OCI-LY7 (cell line): ENCODE measurements around the gene MARCHF11. TPM values are rescaled to one million over a fixed set of nuclear protein-coding genes. Genes with fewer than 3 reads are reported as not detected.

ENCODE experiments used
- Bru-seq: library from RNA; stranded (reverse); fragments of 400-500 nt; gene quantifications from one replicate; lab custom pipeline; 2021; lab: Mats Ljungman, UMichigan
- BruChase-seq, 2 experiments: library from RNA; stranded (reverse); fragments of 400-500 nt; gene quantifications; one replicate each; lab custom pipeline; 2021; lab: Mats Ljungman, UMichigan
- BruUV-seq: library from RNA; stranded (reverse); fragments of 400-500 nt; replicated peaks from 2 replicates; lab custom pipeline; 2021; lab: Mats Ljungman, UMichigan
- CTCF ChIA-PET: fragments of 300-600 bp; sonication (Branson Sonifier 250); formaldehyde crosslinking; loops from one replicate; lab custom pipeline; 2022; ENCODE audit warnings: antibody characterized with exemption; ENCODE audit not compliant: unreplicated experiment; lab: Charles Lee
- POLR2A ChIA-PET: fragments of 300-600 bp; sonication (Branson Sonifier 250); formaldehyde crosslinking; loops from one replicate; lab custom pipeline; 2022; ENCODE audit warnings: antibody characterized with exemption; lab: Charles Lee
- DNase-seq: peaks from one replicate; pipeline ENCODE4 v3.0.0-alpha.2; 2015; ENCODE audit warnings: low spot score
- H2AFZ ChIP-seq: fragments of 200-600 bp; sonication (generic), shearing (Covaris generic); 2 replicates; pipeline ENCODE4 v1.6.1; 2014; ENCODE audit warnings: mild to moderate bottlenecking, antibody characterized with exemption, low read length, moderate library complexity
- H3K27ac ChIP-seq: fragments of 200-600 bp; sonication (generic); 2 replicates; pipeline ENCODE4 v1.5.1; 2014; ENCODE audit warnings: mixed run types, low read depth, mild to moderate bottlenecking, moderate library complexity, low read length, inconsistent platforms; ENCODE audit not compliant: poor library complexity, severe bottlenecking
- H3K36me3 ChIP-seq: fragments of 200-600 bp; sonication (generic); 2 replicates; pipeline ENCODE4 v1.6.1; 2014; ENCODE audit warnings: mild to moderate bottlenecking, antibody characterized with exemption, low read length, moderate library complexity, mixed read lengths; ENCODE audit not compliant: insufficient read depth
- H3K4me1 ChIP-seq: fragments of 200-600 bp; sonication (generic); 2 replicates; pipeline ENCODE4 v1.5.1; 2014; ENCODE audit warnings: mild to moderate bottlenecking, low read length; ENCODE audit not compliant: insufficient read depth, poor library complexity, severe bottlenecking
- H3K4me2 ChIP-seq: fragments of 200-600 bp; sonication (generic); 2 replicates; pipeline ENCODE4 v1.6.1; 2014; ENCODE audit warnings: mild to moderate bottlenecking, low read length
- H3K4me3 ChIP-seq: fragments of 200-600 bp; sonication (generic); 2 replicates; pipeline ENCODE4 v1.5.1; 2014; ENCODE audit warnings: mild to moderate bottlenecking, low read depth, low read length; ENCODE audit not compliant: poor library complexity, severe bottlenecking
- H3K79me2 ChIP-seq: fragments of 200-600 bp; sonication (generic); 2 replicates; pipeline ENCODE4 v1.6.1; 2016; ENCODE audit warnings: low read depth, mild to moderate bottlenecking, low read length, moderate library complexity, mixed read lengths; ENCODE audit not compliant: insufficient read depth
- H3K9me2 ChIP-seq: fragments of 200-600 bp; sonication (generic); 2 replicates; pipeline ENCODE4 v1.6.1; 2016; ENCODE audit warnings: mild to moderate bottlenecking, low read length, mixed read lengths; ENCODE audit not compliant: insufficient read depth
- H3K9me3 ChIP-seq: fragments of 200-600 bp; sonication (generic); 2 replicates; pipeline ENCODE4 v1.6.1; 2014; ENCODE audit warnings: mild to moderate bottlenecking, mixed run types, low read length, mixed read lengths
- H4K20me1 ChIP-seq: fragments of 200-600 bp; sonication (generic); 2 replicates; pipeline ENCODE4 v1.6.1; 2014; ENCODE audit warnings: mild to moderate bottlenecking, antibody characterized with exemption, low read length, moderate library complexity, mixed read lengths; ENCODE audit not compliant: insufficient read depth
- EZH2phosphoT487 ChIP-seq: fragments of 200-600 bp; sonication (generic); IDR thresholded peaks from 2 replicates; pipeline ENCODE4 v1.6.1; 2018; ENCODE audit warnings: low read depth, borderline replicate concordance, mild to moderate bottlenecking, mixed run types, antibody characterized with exemption, low read length, moderate library complexity, mixed read lengths
- intact Hi-C: fragments of 100-400 bp; cut with micrococcal nuclease; formaldehyde crosslinking; loops from one replicate; pipeline ENCODE4 v1.10.0; 2022; ENCODE audit not compliant: unreplicated experiment
- long read RNA-seq: library from polyadenylated mRNA; stranded (forward); transcript quantifications from one replicate; pipeline ENCODE4 v2.0.0, GENCODE V29; 2022
- total RNA-seq, 2 experiments: library from RNA; depleted of rRNA in 1 of 2; stranded (reverse); fragments of >200 nt in 1 of 2; shearing (Covaris generic) in 1 of 2; gene quantifications; 2 replicates each; pipeline ENCODE4 v1.2.3, GENCODE V29; 2014 to 2022
- TF ChIP-seq, protein P1 (sequence below): fragments of 200-600 bp; sonication (generic); conservative IDR thresholded peaks from 2 replicates; pipeline ENCODE4 v1.5.1; 2014; ENCODE audit warnings: mild to moderate bottlenecking, antibody characterized with exemption, low read length, moderate library complexity, mixed read lengths

Gene MARCHF11, protein sequence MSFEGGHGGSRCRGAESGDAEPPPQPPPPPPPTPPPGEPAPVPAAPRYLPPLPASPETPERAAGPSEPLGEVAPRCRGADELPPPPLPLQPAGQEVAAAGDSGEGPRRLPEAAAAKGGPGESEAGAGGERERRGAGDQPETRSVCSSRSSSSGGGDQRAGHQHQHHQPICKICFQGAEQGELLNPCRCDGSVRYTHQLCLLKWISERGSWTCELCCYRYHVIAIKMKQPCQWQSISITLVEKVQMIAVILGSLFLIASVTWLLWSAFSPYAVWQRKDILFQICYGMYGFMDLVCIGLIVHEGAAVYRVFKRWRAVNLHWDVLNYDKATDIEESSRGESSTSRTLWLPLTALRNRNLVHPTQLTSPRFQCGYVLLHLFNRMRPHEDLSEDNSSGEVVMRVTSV
- total RNA-seq (2014; rRNA removed; shearing (Covaris generic)), result not detected in 2 replicates
- total RNA-seq (2022), result not detected in 2 replicates
- not detected for Bru-seq, nascent RNA
- not detected for BruChase-seq, experiment 1, labeled RNA remaining after a 6-hour chase
- not detected for BruChase-seq, experiment 2, labeled RNA remaining after a 2-hour chase
- long read RNA-seq, result 0 reads

DNA sequence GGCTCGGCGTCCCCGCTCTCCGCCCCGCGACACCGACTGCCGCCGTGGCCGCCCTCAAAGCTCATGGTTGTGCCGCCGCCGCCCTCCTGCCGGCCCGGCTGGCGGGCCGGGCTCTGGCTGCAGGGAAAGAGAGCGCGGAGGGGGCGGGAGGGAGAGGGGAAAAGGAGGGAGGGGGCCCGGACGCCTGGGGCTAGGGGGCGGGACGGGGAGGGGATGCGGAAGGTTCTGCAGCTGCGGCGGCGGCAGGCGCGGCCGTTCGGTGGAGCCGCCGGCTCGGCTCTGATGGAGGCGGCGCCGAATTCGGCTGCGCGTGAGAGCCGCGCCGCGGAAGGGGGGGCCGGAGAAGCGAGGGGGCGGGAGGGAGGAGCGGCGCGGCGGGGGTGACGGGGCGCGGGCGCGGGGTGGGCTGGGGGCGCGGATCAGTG is at the start of gene MARCHF11:
Gene MARCHF11 (minus strand): TSS at position 281 of the 425 bp plus-strand sequence. CDS start 216 bp downstream, at position 65.
- DNase-seq, result no peak
- H3K9me3 ChIP-seq, result no peaks in the 10 kb centered on the region
- no peak within 1 kb of the TSS for H3K4me3 ChIP-seq
- intact Hi-C loops, result no loop called here
- H4K20me1 ChIP-seq, result no peaks in the 10 kb centered on the region
- H3K36me3 ChIP-seq, result no peaks in the 10 kb centered on the region
- TF ChIP-seq, protein P1, sequence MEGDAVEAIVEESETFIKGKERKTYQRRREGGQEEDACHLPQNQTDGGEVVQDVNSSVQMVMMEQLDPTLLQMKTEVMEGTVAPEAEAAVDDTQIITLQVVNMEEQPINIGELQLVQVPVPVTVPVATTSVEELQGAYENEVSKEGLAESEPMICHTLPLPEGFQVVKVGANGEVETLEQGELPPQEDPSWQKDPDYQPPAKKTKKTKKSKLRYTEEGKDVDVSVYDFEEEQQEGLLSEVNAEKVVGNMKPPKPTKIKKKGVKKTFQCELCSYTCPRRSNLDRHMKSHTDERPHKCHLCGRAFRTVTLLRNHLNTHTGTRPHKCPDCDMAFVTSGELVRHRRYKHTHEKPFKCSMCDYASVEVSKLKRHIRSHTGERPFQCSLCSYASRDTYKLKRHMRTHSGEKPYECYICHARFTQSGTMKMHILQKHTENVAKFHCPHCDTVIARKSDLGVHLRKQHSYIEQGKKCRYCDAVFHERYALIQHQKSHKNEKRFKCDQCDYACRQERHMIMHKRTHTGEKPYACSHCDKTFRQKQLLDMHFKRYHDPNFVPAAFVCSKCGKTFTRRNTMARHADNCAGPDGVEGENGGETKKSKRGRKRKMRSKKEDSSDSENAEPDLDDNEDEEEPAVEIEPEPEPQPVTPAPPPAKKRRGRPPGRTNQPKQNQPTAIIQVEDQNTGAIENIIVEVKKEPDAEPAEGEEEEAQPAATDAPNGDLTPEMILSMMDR, result no peak
- no peak for TF ChIP-seq EZH2phosphoT487
- H3K9me2 ChIP-seq, result no peaks in the 10 kb centered on the region
- CTCF ChIA-PET, result no interaction called here
- H3K4me2 ChIP-seq, result no peak within 1 kb of the TSS
- no peak within 1 kb of the TSS for H2AFZ ChIP-seq
- no TSS peak for BruUV-seq
- H3K4me1 ChIP-seq, result no peaks in the 10 kb centered on the region
- POLR2A ChIA-PET, result interaction anchor here (0.7 kb wide), 1 partner anchor 1590 kb away, joined by 5 read pairs; no protein-coding TSS in a partner anchor
- H3K27ac ChIP-seq, result no peak within 1 kb of the TSS
- H3K79me2 ChIP-seq, result no peaks in the 10 kb centered on the region

DNA sequence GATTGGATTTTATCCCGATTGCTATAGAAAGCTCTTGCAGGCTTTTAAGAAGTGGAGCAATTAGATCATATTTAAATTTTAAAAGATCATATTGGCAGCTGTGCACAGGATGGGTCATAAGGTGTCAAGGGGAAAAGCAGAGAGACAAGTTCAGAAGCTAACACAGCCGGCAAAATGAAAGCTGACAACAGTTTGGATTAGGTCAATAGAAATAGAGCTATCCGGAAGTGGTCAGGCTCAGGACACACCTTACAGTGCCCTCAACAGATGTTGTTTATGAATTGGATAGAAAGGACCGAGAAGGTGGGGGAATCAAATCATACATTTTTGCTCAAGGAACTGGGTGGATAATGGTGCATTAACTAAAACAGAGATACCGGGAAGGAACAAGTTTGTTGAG is 46.3 kb upstream of the MARCHF11 start:
- H4K20me1 ChIP-seq, result no peaks in the 10 kb centered on the region
- no peaks in the 10 kb centered on the region for H3K9me3 ChIP-seq
- no TSS peak for BruUV-seq
- no peak overlapping the region for H3K4me2 ChIP-seq
- TF ChIP-seq EZH2phosphoT487, result no peak
- TF ChIP-seq, protein P1, result no peak
- H3K79me2 ChIP-seq, result no peaks in the 10 kb centered on the region
- intact Hi-C loops, result no loop called here
- H2AFZ ChIP-seq, result no peak overlapping the region
- no peaks in the 10 kb centered on the region for H3K9me2 ChIP-seq
- DNase-seq, result no peak
- CTCF ChIA-PET, result no interaction called here
- H3K36me3 ChIP-seq, result no peaks in the 10 kb centered on the region
- H3K27ac ChIP-seq, result no peak overlapping the region
- no peak overlapping the region for H3K4me3 ChIP-seq
- no peaks in the 10 kb centered on the region for H3K4me1 ChIP-seq
- POLR2A ChIA-PET, result interaction anchor here (0.5 to 0.7 kb wide), 3 partner anchors 22 to 41 kb away, joined by 3 read pairs; no protein-coding TSS in a partner anchor
